Spleen (tissue), 7 donors: ENCODE results near the gene ALCAM.

ENCODE experiments used
- POLR2A ChIP-seq, 3 donors: fragments of 450-650 bp; IDR thresholded peaks; one replicate each; pipeline ENCODE4 v1.5.1; 2017; ENCODE audit warnings: antibody characterized with exemption in 3 of 3, mild to moderate bottlenecking in 1 of 3
- POLR2AphosphoS5 ChIP-seq, 3 donors: sonication (generic); formaldehyde crosslinking; IDR thresholded peaks; one replicate each; pipeline ENCODE4 v1.5.1; 2017; ENCODE audit warnings: antibody characterized with exemption in 3 of 3
- TF ChIP-seq, protein P1 (sequence below), 11 experiments: fragments of 200-600 bp in 7 of 11; fragments of 450-650 bp in 4 of 11; sonication (generic) in 4 of 11; IDR thresholded peaks in 8 of 11; conservative IDR thresholded peaks in 3 of 11; 1 replicate in 7 of 11; 2 replicates in 4 of 11; pipeline versions ENCODE4 v1.4.0 to v1.8.0; 2016 to 2021; ENCODE audit warnings: antibody characterized with exemption in 11 of 11, inconsistent platforms in 4 of 11, mild to moderate bottlenecking in 1 of 11
- donor health status: DM: no; HTN: no; CAD: no; lungs with moderate emphysema.
- donor health status: DM: no; HTN: no; CAD: no.
- donor health status: DM: no; HTN: no; CAD: no.

DNA sequence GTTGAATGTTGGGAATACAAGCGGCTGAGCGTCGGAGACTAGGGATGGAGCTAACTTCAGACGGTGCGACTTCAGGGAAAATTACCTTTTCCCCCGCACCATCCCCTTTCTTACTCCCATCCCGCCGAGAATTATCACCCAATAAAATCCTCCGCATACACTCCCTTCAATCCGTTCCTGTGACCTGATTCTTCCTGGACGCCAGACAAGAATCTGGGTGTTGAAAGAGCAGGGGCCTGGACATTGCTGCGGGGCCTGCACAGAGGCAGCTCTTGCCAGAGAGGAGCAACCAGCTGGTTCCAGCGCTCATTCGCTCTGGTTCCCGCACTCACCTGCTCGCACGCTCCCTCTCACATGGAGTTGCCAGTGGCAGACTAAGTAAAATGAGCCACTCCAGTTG lies 241.9 kb downstream of the ALCAM start:
- TF ChIP-seq, protein P1, sequence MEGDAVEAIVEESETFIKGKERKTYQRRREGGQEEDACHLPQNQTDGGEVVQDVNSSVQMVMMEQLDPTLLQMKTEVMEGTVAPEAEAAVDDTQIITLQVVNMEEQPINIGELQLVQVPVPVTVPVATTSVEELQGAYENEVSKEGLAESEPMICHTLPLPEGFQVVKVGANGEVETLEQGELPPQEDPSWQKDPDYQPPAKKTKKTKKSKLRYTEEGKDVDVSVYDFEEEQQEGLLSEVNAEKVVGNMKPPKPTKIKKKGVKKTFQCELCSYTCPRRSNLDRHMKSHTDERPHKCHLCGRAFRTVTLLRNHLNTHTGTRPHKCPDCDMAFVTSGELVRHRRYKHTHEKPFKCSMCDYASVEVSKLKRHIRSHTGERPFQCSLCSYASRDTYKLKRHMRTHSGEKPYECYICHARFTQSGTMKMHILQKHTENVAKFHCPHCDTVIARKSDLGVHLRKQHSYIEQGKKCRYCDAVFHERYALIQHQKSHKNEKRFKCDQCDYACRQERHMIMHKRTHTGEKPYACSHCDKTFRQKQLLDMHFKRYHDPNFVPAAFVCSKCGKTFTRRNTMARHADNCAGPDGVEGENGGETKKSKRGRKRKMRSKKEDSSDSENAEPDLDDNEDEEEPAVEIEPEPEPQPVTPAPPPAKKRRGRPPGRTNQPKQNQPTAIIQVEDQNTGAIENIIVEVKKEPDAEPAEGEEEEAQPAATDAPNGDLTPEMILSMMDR (IDR thresholded peaks at IDR 0.05 in 8 of 11, conservative IDR thresholded peaks at IDR 0.05 in 3 of 11), result no peak
- TF ChIP-seq POLR2A (IDR thresholded peaks at IDR 0.05) (no peak), POLR2AphosphoS5 (IDR thresholded peaks at IDR 0.05) (no peak)
